GM21526 (cell line): ENCODE data around the gene ACTR1B.
A peak's percentile ranks its signal among the peaks of the same experiment; 100 is the strongest.
"Not testable (repeated sequence)": the region's sequence is repeated elsewhere in the genome, so short reads cannot be mapped to it uniquely, and the experiment has no call there.

ENCODE experiments used
- ATAC-seq: cut with Tn5 transposase; IDR thresholded peaks from one replicate; pipeline ENCODE4 v1.9.1; 2021; ENCODE audit warnings: moderate library complexity; ENCODE audit not compliant: unreplicated experiment, low FRiP score

Gene ACTR1B

GRCh38 chr2:97691166-97691565, 27.3 kb upstream of the ACTR1B start:
- no peak for ATAC-seq

GRCh38 chr2:97688062-97688827, 24.4 kb upstream of the ACTR1B start:
- ATAC-seq: no peak

GRCh38 chr2:97687235-97687634, 23.4 kb upstream of the ACTR1B start:
- not testable (repeated sequence) for ATAC-seq

GRCh38 chr2:97678298-97678697, 14.5 kb upstream of the ACTR1B start:
- ATAC-seq: no peak

- no peak for ATAC-seq
Observed at GRCh38 chr2:97677480-97677879, 13.6 kb upstream of the ACTR1B start.

- no peak for ATAC-seq
Observed at GRCh38 chr2:97676620-97677019, 12.8 kb upstream of the ACTR1B start.

- ATAC-seq: no peak
Observed at GRCh38 chr2:97675430-97676113, 11.7 kb upstream of the ACTR1B start.

GRCh38 chr2:97673915-97674283, 10.1 kb upstream of the ACTR1B start:
- ATAC-seq: no peak

GRCh38 chr2:97673182-97673914, 9.5 kb upstream of the ACTR1B start:
- no peak for ATAC-seq

- not testable (repeated sequence) for ATAC-seq
Observed at GRCh38 chr2:97672606-97673140, 8.8 kb upstream of the ACTR1B start.

- no peak for ATAC-seq
Observed at GRCh38 chr2:97671526-97671925, 7.7 kb upstream of the ACTR1B start.

- ATAC-seq: no peak
Observed at GRCh38 chr2:97670471-97670870, 6.6 kb upstream of the ACTR1B start.

GRCh38 chr2:97669448-97669847, 5.6 kb upstream of the ACTR1B start, which contains the start of gene C2orf92:
Gene C2orf92 (plus strand): TSS chr2:97669713. CDS start chr2:97669789, 76 bp downstream.
- no peak for ATAC-seq

GRCh38 chr2:97664636-97664970, 759 bp upstream of the ACTR1B start:
- ATAC-seq: no peak

- ATAC-seq: no peak
Observed at GRCh38 chr2:97663626-97663961, 250 bp downstream of the ACTR1B start.

- ATAC-seq: peak; percentile 41
Observed at GRCh38 chr2:97662895-97663625, 784 bp downstream of the ACTR1B start.

GRCh38 chr2:97662386-97662894, 1.4 kb downstream of the ACTR1B start:
- no peak for ATAC-seq

- no peak for ATAC-seq
Observed at GRCh38 chr2:97661927-97662326, 1.9 kb downstream of the ACTR1B start.

GRCh38 chr2:97660775-97661389, 3.0 kb downstream of the ACTR1B start:
- no peak for ATAC-seq
